ENCODE data around the gene ARAP1. TPM values are rescaled to one million over a fixed set of nuclear protein-coding genes. Genes with fewer than 3 reads are reported as not detected.

The ARAP1 gene
- total RNA-seq, 1 experiment from 2014 or later = 76.1 TPM

DNA sequence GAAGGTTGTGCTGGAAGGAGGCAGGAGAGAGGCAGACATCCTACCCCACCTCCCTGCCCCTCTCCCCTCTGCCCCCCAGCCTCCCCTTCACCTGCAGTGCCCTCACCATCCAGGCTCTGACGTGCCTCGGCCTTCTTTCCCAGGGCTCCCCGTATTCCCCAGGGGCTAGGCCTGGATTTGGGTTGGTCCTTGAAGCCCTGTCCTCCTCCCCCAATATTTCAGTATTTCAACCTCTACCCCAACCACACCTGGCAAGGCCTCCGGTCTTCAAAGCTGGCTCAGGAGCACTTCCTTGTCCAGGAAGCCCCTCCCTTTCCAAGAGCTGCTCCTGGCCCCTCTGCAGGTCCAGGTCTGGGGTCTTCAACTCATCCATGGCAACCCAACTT, 69.4 kb downstream of the ARAP1 start:
- Histone ChIP-seq H3K27ac (ENCODE audit: low read length) (no peak overlapping the region), H3K9me2 (replicated peaks; ENCODE audit: insufficient read depth, low read length) (no peaks in the 10 kb centered on the region), H3K4me3 (ENCODE audit: low read length) (no peak overlapping the region), H3K4me2 (ENCODE audit: low read depth, low read length, poor library complexity, severe bottlenecking) (no peak overlapping the region), H3K27me3 (ENCODE audit: low read length) (no peaks in the 10 kb centered on the region), H3K9ac (ENCODE audit: low read length) (no peak overlapping the region), H3K36me3 (ENCODE audit: insufficient read depth, low read length) (peaks cover 13% of the 10 kb centered on the region), H3K9me3 (ENCODE audit: low read length) (no peaks in the 10 kb centered on the region), H2AFZ (ENCODE audit: low read length) (no peak overlapping the region), H3K4me1 (ENCODE audit: low read length) (no peaks in the 10 kb centered on the region), H3K79me2 (ENCODE audit: low read length) (no peaks in the 10 kb centered on the region), H4K20me1 (ENCODE audit: insufficient read depth, low read depth, low read length) (peaks cover 48% of the 10 kb centered on the region)
- no peak for DNase-seq

DNA sequence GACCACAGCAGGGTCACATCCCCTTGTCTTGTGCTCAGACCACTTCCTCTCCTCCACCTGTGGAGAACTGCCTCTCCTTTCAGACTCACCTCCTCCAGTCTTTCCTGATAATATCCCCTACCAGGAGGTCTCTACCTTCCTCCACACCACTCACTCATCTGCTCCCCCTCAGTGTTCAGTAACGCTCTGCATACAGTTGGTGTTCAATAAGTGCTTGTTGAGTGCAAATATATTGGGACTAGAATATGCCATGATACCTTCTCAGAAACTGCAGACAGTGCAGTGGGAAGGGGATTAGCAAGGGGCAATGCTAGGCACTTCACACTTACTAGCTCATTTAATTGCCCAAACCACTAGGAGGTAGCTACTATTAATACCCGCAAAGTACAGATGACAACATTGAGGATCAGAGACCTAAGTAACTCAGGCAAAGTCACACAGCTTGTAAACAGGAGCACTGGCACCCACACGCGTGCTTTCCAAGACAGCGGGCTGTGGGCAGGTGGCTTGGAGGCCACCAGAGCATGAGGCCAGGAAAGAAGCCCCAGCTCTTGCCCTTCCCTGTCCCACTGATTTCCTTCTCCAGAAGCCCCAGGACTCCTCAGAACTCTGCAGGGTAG, 69.9 kb downstream of the ARAP1 start:
- no peaks in the 10 kb centered on the region for H3K9me3 ChIP-seq (ENCODE audit: low read length)
- H3K4me3 ChIP-seq (ENCODE audit: low read length) = no peak overlapping the region
- no peaks in the 10 kb centered on the region for H3K27me3 ChIP-seq (ENCODE audit: low read length)
- H3K9me2 ChIP-seq (replicated peaks; ENCODE audit: insufficient read depth, low read length) = no peaks in the 10 kb centered on the region
- H3K79me2 ChIP-seq (ENCODE audit: low read length) = no peaks in the 10 kb centered on the region
- H3K27ac ChIP-seq (ENCODE audit: low read length) = no peak overlapping the region
- H3K9ac ChIP-seq (ENCODE audit: low read length) = no peak overlapping the region
- H4K20me1 ChIP-seq (ENCODE audit: insufficient read depth, low read depth, low read length) = peaks cover 48% of the 10 kb centered on the region
- no peak for DNase-seq
- peaks cover 13% of the 10 kb centered on the region for H3K36me3 ChIP-seq (ENCODE audit: insufficient read depth, low read length)
- H3K4me1 ChIP-seq (ENCODE audit: low read length) = no peaks in the 10 kb centered on the region
- no peak overlapping the region for H2AFZ ChIP-seq (ENCODE audit: low read length)
- no peak overlapping the region for H3K4me2 ChIP-seq (ENCODE audit: low read depth, low read length, poor library complexity, severe bottlenecking)

DNA sequence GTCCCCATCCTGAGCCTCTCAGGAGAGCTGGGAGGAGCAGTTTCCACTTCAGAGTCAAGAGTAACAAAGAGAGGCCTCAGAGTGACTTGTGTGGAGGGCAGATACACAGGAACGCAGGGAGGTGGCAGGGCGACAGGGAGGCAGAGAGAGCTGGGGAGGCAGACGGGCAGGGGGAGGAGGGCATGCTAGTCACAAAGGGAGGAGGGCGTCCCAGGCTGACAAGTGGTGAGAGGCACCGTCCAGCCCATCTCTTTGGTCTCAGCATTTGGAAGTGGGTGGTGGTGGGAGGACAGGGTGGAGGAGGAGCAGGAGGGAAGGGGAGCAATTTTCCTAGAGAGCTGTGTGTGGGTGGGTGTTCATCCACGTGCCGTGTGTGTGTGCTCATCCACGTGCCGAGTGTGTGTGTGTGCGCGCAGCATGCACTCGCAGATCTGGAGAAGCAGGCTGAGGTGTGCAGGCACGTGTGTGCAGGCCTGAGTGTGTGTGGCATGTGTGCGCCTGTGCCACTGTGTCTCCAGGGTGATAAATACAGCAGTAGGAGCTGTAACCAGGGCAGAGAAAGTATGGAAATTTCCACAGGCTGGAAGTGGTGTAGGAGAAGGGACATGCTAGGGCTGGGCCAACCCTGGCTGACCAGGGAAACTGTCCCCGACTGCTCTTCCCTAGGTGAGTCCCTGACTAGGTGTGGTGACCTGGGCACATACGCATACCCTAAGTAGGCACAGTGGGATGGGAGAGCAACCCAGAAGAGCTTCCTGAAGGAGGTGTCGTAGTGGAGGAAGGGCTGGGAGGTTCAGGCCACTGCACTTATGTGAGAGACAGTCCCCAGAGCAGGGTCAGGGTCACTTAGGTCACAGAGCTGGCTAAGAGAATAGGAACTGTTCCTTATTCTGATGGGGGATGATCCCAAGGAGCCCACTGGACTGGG, 70.7 kb downstream of the ARAP1 start:
- Histone ChIP-seq H3K27me3 (ENCODE audit: low read length) (no peaks in the 10 kb centered on the region), H2AFZ (ENCODE audit: low read length) (no peak overlapping the region), H3K9me3 (ENCODE audit: low read length) (no peaks in the 10 kb centered on the region), H4K20me1 (ENCODE audit: insufficient read depth, low read depth, low read length) (peaks cover 49% of the 10 kb centered on the region), H3K79me2 (ENCODE audit: low read length) (no peaks in the 10 kb centered on the region), H3K4me2 (ENCODE audit: low read depth, low read length, poor library complexity, severe bottlenecking) (no peak overlapping the region), H3K4me3 (ENCODE audit: low read length) (no peak overlapping the region), H3K9me2 (replicated peaks; ENCODE audit: insufficient read depth, low read length) (no peaks in the 10 kb centered on the region), H3K4me1 (ENCODE audit: low read length) (no peaks in the 10 kb centered on the region), H3K36me3 (ENCODE audit: insufficient read depth, low read length) (peaks cover 13% of the 10 kb centered on the region), H3K9ac (ENCODE audit: low read length) (no peak overlapping the region), H3K27ac (ENCODE audit: low read length) (no peak overlapping the region)
- no peak for DNase-seq

- Histone ChIP-seq H3K9ac (ENCODE audit: low read length) (no peak overlapping the region), H2AFZ (ENCODE audit: low read length) (no peak overlapping the region), H4K20me1 (ENCODE audit: insufficient read depth, low read depth, low read length) (peaks cover 54% of the 10 kb centered on the region), H3K4me3 (ENCODE audit: low read length) (no peak overlapping the region), H3K27me3 (ENCODE audit: low read length) (no peaks in the 10 kb centered on the region), H3K4me1 (ENCODE audit: low read length) (no peaks in the 10 kb centered on the region), H3K79me2 (ENCODE audit: low read length) (no peaks in the 10 kb centered on the region), H3K27ac (ENCODE audit: low read length) (no peak overlapping the region), H3K9me3 (ENCODE audit: low read length) (no peaks in the 10 kb centered on the region), H3K4me2 (ENCODE audit: low read depth, low read length, poor library complexity, severe bottlenecking) (no peak overlapping the region), H3K9me2 (replicated peaks; ENCODE audit: insufficient read depth, low read length) (no peaks in the 10 kb centered on the region), H3K36me3 (ENCODE audit: insufficient read depth, low read length) (peaks cover 9% of the 10 kb centered on the region)
- no peak for DNase-seq
These were observed 71.5 kb downstream of the ARAP1 start for GRCh38 chr11:72680624-72681158.

DNA sequence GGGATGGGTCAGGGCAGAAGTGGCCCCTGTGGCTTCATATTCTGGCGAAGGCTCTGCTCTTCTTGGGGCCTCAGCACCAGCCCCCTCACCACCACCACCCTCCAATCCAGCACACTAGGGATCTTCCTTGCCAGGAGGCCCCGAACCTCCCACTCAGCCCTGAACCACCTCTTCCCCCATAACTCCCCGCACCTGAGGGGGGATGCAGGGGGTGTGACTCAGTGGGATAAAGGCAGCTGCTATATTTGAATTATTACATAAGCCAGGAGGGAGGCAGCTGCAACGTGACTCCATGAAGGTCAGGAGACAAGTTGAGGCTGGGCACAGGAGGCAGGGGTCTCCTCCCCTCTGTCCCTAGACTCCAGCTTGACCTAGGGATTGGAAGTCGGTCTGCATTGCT, 72.3 kb downstream of the ARAP1 start:
- Histone ChIP-seq H3K36me3 (ENCODE audit: insufficient read depth, low read length) (peaks cover 9% of the 10 kb centered on the region), H3K4me3 (ENCODE audit: low read length) (no peak overlapping the region), H3K4me2 (ENCODE audit: low read depth, low read length, poor library complexity, severe bottlenecking) (no peak overlapping the region), H2AFZ (ENCODE audit: low read length) (no peak overlapping the region), H3K4me1 (ENCODE audit: low read length) (no peaks in the 10 kb centered on the region), H3K27me3 (ENCODE audit: low read length) (no peaks in the 10 kb centered on the region), H4K20me1 (ENCODE audit: insufficient read depth, low read depth, low read length) (peaks cover 49% of the 10 kb centered on the region), H3K27ac (ENCODE audit: low read length) (no peak overlapping the region), H3K9ac (ENCODE audit: low read length) (no peak overlapping the region), H3K9me3 (ENCODE audit: low read length) (no peaks in the 10 kb centered on the region), H3K79me2 (ENCODE audit: low read length) (no peaks in the 10 kb centered on the region), H3K9me2 (replicated peaks; ENCODE audit: insufficient read depth, low read length) (no peaks in the 10 kb centered on the region)
- no peak for DNase-seq

GRCh38 chr11:72678524-72678923, 73.7 kb downstream of the ARAP1 start:
- H3K27ac ChIP-seq (ENCODE audit: low read length) = no peak overlapping the region
- no peak overlapping the region for H3K9ac ChIP-seq (ENCODE audit: low read length)
- H3K9me3 ChIP-seq (ENCODE audit: low read length) = no peaks in the 10 kb centered on the region
- no peak overlapping the region for H3K4me3 ChIP-seq (ENCODE audit: low read length)
- DNase-seq = no peak
- no peak overlapping the region for H3K4me2 ChIP-seq (ENCODE audit: low read depth, low read length, poor library complexity, severe bottlenecking)
- peaks cover 8% of the 10 kb centered on the region for H3K36me3 ChIP-seq (ENCODE audit: insufficient read depth, low read length)
- H3K4me1 ChIP-seq (ENCODE audit: low read length) = no peaks in the 10 kb centered on the region
- H3K9me2 ChIP-seq (replicated peaks; ENCODE audit: insufficient read depth, low read length) = no peaks in the 10 kb centered on the region
- H2AFZ ChIP-seq (ENCODE audit: low read length) = no peak overlapping the region
- no peaks in the 10 kb centered on the region for H3K27me3 ChIP-seq (ENCODE audit: low read length)
- H4K20me1 ChIP-seq (ENCODE audit: insufficient read depth, low read depth, low read length) = peaks cover 40% of the 10 kb centered on the region
- no peaks in the 10 kb centered on the region for H3K79me2 ChIP-seq (ENCODE audit: low read length)

GRCh38 chr11:72676861-72677341, 75.3 kb downstream of the ARAP1 start:
- Histone ChIP-seq H2AFZ (ENCODE audit: low read length) (no peak overlapping the region), H3K79me2 (ENCODE audit: low read length) (no peaks in the 10 kb centered on the region), H3K36me3 (ENCODE audit: insufficient read depth, low read length) (no peaks in the 10 kb centered on the region), H3K4me2 (ENCODE audit: low read depth, low read length, poor library complexity, severe bottlenecking) (no peak overlapping the region), H3K27me3 (ENCODE audit: low read length) (no peaks in the 10 kb centered on the region), H3K27ac (ENCODE audit: low read length) (no peak overlapping the region), H3K4me3 (ENCODE audit: low read length) (no peak overlapping the region), H3K4me1 (ENCODE audit: low read length) (no peaks in the 10 kb centered on the region), H3K9ac (ENCODE audit: low read length) (no peak overlapping the region), H4K20me1 (ENCODE audit: insufficient read depth, low read depth, low read length) (peaks cover 26% of the 10 kb centered on the region; the same call in 1 of the 2 replicates), H3K9me2 (replicated peaks; ENCODE audit: insufficient read depth, low read length) (no peaks in the 10 kb centered on the region), H3K9me3 (ENCODE audit: low read length) (no peaks in the 10 kb centered on the region)
- DNase-seq = peak; percentile 76

GRCh38 chr11:72675221-72675620, 77.0 kb downstream of the ARAP1 start:
- Histone ChIP-seq H3K4me1 (ENCODE audit: low read length) (no peaks in the 10 kb centered on the region), H3K27ac (ENCODE audit: low read length) (no peak overlapping the region), H3K36me3 (ENCODE audit: insufficient read depth, low read length) (peaks cover 8% of the 10 kb centered on the region), H2AFZ (ENCODE audit: low read length) (no peak overlapping the region), H3K4me2 (ENCODE audit: low read depth, low read length, poor library complexity, severe bottlenecking) (no peak overlapping the region), H3K27me3 (ENCODE audit: low read length) (no peaks in the 10 kb centered on the region), H3K9me2 (replicated peaks; ENCODE audit: insufficient read depth, low read length) (no peaks in the 10 kb centered on the region), H3K4me3 (ENCODE audit: low read length) (no peak overlapping the region), H3K9me3 (ENCODE audit: low read length) (no peaks in the 10 kb centered on the region; the same call in 1 of the 2 replicates), H3K9ac (ENCODE audit: low read length) (no peak overlapping the region), H4K20me1 (ENCODE audit: insufficient read depth, low read depth, low read length) (peaks cover 18% of the 10 kb centered on the region; the same call in 1 of the 2 replicates), H3K79me2 (ENCODE audit: low read length) (no peaks in the 10 kb centered on the region)
- DNase-seq = no peak
